ENCODE measurements around the gene NT5C2. TPM values are rescaled to one million over a fixed set of nuclear protein-coding genes. Genes with fewer than 3 reads are reported as not detected.

The NT5C2 gene
- total and polyA plus RNA-seq, 2 of the 4 experiments (the other 2 are of a cell fraction), result 60.0 to 65.1 TPM

GRCh38 chr10:103130910-103131309, 62.2 kb downstream of the NT5C2 start:
- Histone ChIP-seq H3K4me2 (ENCODE audit: low read depth, low read length) (no peak overlapping the region), H3K4me3 (ENCODE audit: insufficient read depth, low read depth, low read length) (no peak overlapping the region), H3K27ac (ENCODE audit: insufficient read depth, low read length) (no peak overlapping the region), H2AFZ (replicated peaks; ENCODE audit: low read length, poor library complexity) (no peak overlapping the region), H2BK5ac (ENCODE audit: low read depth, low read length, poor library complexity, severe bottlenecking) (no peak overlapping the region), H2AK5ac (ENCODE audit: low read depth, low read length) (no peak overlapping the region), H4K20me1 (ENCODE audit: insufficient read depth, low read length) (no peaks in the 10 kb centered on the region), H4K91ac (ENCODE audit: insufficient read depth, low read depth, low read length) (no peak overlapping the region), H2BK15ac (ENCODE audit: low read depth, low read length) (no peak overlapping the region), H2BK20ac (ENCODE audit: low read depth, low read length) (no peak overlapping the region), H3K56ac (ENCODE audit: extremely low read depth, insufficient read depth, low read length) (no peak overlapping the region), H4K8ac (ENCODE audit: low read depth in 2 of 2, low read length in 2 of 2) (no peak overlapping the region), H4K5ac (ENCODE audit: low read depth, low read length) (no peak overlapping the region), H2AK9ac (replicated peaks; ENCODE audit: low read depth, low read length, poor library complexity) (no peak overlapping the region), H3K4ac (ENCODE audit: low read depth, low read length) (no peak overlapping the region), H3K18ac (ENCODE audit: low read depth, low read length) (no peak overlapping the region), H3K79me1 (ENCODE audit: low read depth in 1 of 2, low read length in 2 of 2) (peaks cover 9 to 31% of the 10 kb centered on the region in 2 experiments), H3K36me3 (ENCODE audit: control insufficient read depth, insufficient read depth, low read length) (peaks cover 16% of the 10 kb centered on the region), H3K23ac (ENCODE audit: low read depth, low read length) (no peak overlapping the region), H3K4me1 (ENCODE audit: control insufficient read depth, insufficient read depth, low read length) (peaks cover 5% of the 10 kb centered on the region; the same call in 1 of the 2 replicates), H2BK120ac (ENCODE audit: low read depth, low read length) (no peak overlapping the region), H3K9me1 (ENCODE audit: insufficient read depth, low read length) (no peaks in the 10 kb centered on the region), H3K27me3 (ENCODE audit: control insufficient read depth, insufficient read depth, low read length) (no peaks in the 10 kb centered on the region), H3K14ac (replicated peaks; ENCODE audit: low read depth, low read length) (no peak overlapping the region), H3K9me3 (ENCODE audit: control insufficient read depth, insufficient read depth, low read length) (no peaks in the 10 kb centered on the region), H3K9ac (ENCODE audit: low read depth, low read length) (no peak overlapping the region)
- CTCF ChIA-PET, result no interaction called here
- POLR2A ChIA-PET (ENCODE audit: unreplicated experiment), result no interaction called here
- no TSS peak for BruUV-seq (replicated peaks)
- in situ Hi-C loops (cut with MboI; ENCODE audit: low sequenced_read_pairs) (no loop called here), dilution Hi-C loops (cut with HindIII; ENCODE audit: low sequenced_read_pairs, unreplicated experiment) (no loop called here), intact Hi-C loops (cut with micrococcal nuclease) (no loop called here)
- TF ChIP-seq MAFK (IDR thresholded peaks at IDR 0.05; ENCODE audit: low read depth, low read length) (no peak), MXI1 (IDR thresholded peaks at IDR 0.05; ENCODE audit: borderline replicate concordance, low read depth, low read length) (no peak), CHD1 (IDR thresholded peaks at IDR 0.05; ENCODE audit: low read depth, low read length) (no peak), BHLHE40 (IDR thresholded peaks at IDR 0.05; ENCODE audit: low read depth, low read length) (no peak), FOS (IDR thresholded peaks at IDR 0.05; ENCODE audit: low read depth, low read length) (no peak), ELK1 (IDR thresholded peaks at IDR 0.05; ENCODE audit: borderline replicate concordance, low read depth, low read length) (no peak), RAD21 (IDR thresholded peaks at IDR 0.05; ENCODE audit: low read length) (no peak), NFE2L2 (IDR thresholded peaks at IDR 0.05; ENCODE audit: low read depth, low read length) (no peak), POLR2A (IDR thresholded peaks at IDR 0.05; ENCODE audit: low read depth, low read length) (no peak), RCOR1 (IDR thresholded peaks at IDR 0.05; ENCODE audit: insufficient replicate concordance, low read length) (no peak), CTCF (conservative IDR thresholded peaks at IDR 0.05; ENCODE audit: low read depth, low read length) (no peak)
- no peak for ATAC-seq (ENCODE audit: low read depth)
- DNase-seq, result no peak
- no CpG with 5 or more reads among the region's 1 CpG for WGBS, 2 experiments (ENCODE audit: extremely low coverage in 2 of 2, insufficient read length in 1 of 2)

Measured in IMR-90 (cell line).